Memory B cell (primary cell): ENCODE measurements around the gene DICER1.

Experiments used
- ATAC-seq: fragments of 150-1000 bp; cut with Tn5 transposase; 2 replicates; pipeline ENCODE4 v1.10.0; 2021; ENCODE audit warnings: low read depth, mild to moderate bottlenecking, moderate library complexity
- DNase-seq, 2 donors: peaks; one replicate each; pipeline ENCODE4 v3.0.0; 2022; ENCODE audit warnings: low spot score in 2 of 2
- H3K27ac Mint-ChIP-seq: one replicate; pipeline ENCODE4 v1.8.0; 2022; ENCODE audit warnings: mild to moderate bottlenecking, moderate library complexity, mixed read lengths
- H3K27me3 Mint-ChIP-seq: one replicate; pipeline ENCODE4 v1.8.0; 2022; ENCODE audit warnings: mixed read lengths
- H3K36me3 Mint-ChIP-seq: one replicate; pipeline ENCODE4 v1.8.0; 2022; ENCODE audit warnings: mild to moderate bottlenecking, mixed read lengths
- H3K4me1 Mint-ChIP-seq: one replicate; pipeline ENCODE4 v1.8.0; 2022; ENCODE audit warnings: mixed read lengths
- H3K4me3 Mint-ChIP-seq: one replicate; pipeline ENCODE4 v1.8.0; 2022; ENCODE audit warnings: mild to moderate bottlenecking, moderate library complexity, mixed read lengths
- H3K9me3 Mint-ChIP-seq: one replicate; pipeline ENCODE4 v1.8.0; 2022; ENCODE audit warnings: mixed read lengths

DICER1 gene

GRCh38 chr14:95054346-95055280 lies 102.7 kb downstream of the DICER1 start:
- no peaks in the 10 kb centered on the region for H3K36me3 Mint-ChIP-seq
- H3K27ac Mint-ChIP-seq: no peak overlapping the region
- no peak for DNase-seq
- peaks cover 5% of the 10 kb centered on the region for H3K9me3 Mint-ChIP-seq
- H3K4me1 Mint-ChIP-seq: no peaks in the 10 kb centered on the region
- no peak for ATAC-seq
- peaks cover 5% of the 10 kb centered on the region for H3K27me3 Mint-ChIP-seq
- H3K4me3 Mint-ChIP-seq: no peak overlapping the region

DNA sequence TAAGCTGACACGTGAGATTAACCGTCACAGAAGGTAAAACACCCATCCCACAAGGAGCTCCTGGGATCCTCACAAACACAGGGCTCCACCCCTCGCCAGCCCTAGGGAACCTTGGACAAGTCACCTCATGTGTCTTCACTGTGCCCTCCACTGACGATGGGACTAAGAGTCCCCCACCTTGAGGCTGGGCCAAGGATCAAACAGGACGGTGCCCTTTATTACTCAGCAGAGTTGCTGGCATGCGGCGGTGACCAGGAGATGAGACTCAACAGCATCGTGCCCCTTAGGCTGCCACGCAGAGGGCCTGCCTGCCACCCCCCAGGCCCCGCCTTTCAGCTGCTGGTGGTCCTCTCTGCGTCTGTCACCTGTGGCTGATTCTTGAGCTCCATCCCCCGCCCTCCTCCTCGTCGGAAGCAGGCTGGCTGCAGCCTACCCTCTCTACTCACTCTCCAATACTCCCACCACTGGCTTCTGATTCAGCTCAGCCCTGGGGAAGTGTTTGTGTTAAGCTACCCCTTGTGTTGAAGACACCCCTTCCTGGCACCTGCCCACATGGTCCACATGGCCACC lies 105.2 kb downstream of the DICER1 start:
- Mint-ChIP-seq H3K27me3 (peaks cover 15% of the 10 kb centered on the region), H3K4me3 (no peak overlapping the region), H3K27ac (no peak overlapping the region), H3K4me1 (no peaks in the 10 kb centered on the region), H3K9me3 (peaks cover 5% of the 10 kb centered on the region), H3K36me3 (no peaks in the 10 kb centered on the region)
- ATAC-seq (no peak), DNase-seq (no peak)

GRCh38 chr14:95049952-95050351 lies 107.4 kb downstream of the DICER1 start:
- H3K4me1 Mint-ChIP-seq: no peaks in the 10 kb centered on the region
- H3K27ac Mint-ChIP-seq: no peak overlapping the region
- no peak for DNase-seq
- no peaks in the 10 kb centered on the region for H3K36me3 Mint-ChIP-seq
- H3K27me3 Mint-ChIP-seq: peaks cover 15% of the 10 kb centered on the region
- H3K9me3 Mint-ChIP-seq: peaks cover 5% of the 10 kb centered on the region
- no peak for ATAC-seq
- H3K4me3 Mint-ChIP-seq: no peak overlapping the region

DNA sequence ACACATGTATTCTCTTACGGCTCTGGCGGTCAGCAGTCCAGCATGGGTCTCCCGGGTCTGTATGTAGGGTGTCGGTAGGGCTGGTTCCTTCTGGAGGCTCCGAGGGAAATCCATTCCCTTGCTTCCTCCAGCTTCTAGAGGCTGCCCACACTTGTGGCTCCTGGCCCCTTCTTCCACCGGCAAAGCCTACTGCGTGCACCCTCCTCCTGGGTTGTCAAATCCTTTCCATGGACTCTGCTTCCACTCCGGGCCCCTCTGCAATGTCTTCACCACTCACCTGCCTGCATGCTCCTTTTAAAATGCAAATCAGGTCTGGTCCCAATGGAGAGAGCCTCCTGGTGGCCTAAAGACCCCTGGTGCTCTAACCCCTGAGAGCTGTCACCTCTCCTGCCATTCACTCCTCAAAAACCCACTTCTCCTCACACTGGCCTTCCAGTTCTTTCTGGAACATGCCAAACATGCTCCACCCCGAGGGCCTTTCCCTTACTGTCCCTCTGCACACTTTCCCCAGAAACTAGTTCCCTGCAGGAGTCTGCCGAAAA lies 108.5 kb downstream of the DICER1 start:
- H3K27me3 Mint-ChIP-seq: peaks cover 15% of the 10 kb centered on the region
- DNase-seq: no peak
- no peak overlapping the region for H3K27ac Mint-ChIP-seq
- H3K9me3 Mint-ChIP-seq: peaks cover 5% of the 10 kb centered on the region
- no peaks in the 10 kb centered on the region for H3K4me1 Mint-ChIP-seq
- ATAC-seq: no peak
- no peak overlapping the region for H3K4me3 Mint-ChIP-seq
- no peaks in the 10 kb centered on the region for H3K36me3 Mint-ChIP-seq

- H3K36me3 Mint-ChIP-seq: no peaks in the 10 kb centered on the region
- DNase-seq: no peak
- peaks cover 5% of the 10 kb centered on the region for H3K9me3 Mint-ChIP-seq
- ATAC-seq: no peak
- peaks cover 15% of the 10 kb centered on the region for H3K27me3 Mint-ChIP-seq
- no peak overlapping the region for H3K27ac Mint-ChIP-seq
- H3K4me1 Mint-ChIP-seq: no peaks in the 10 kb centered on the region
- H3K4me3 Mint-ChIP-seq: no peak overlapping the region
These were observed 109.6 kb downstream of the DICER1 start for GRCh38 chr14:95047754-95048153.

GRCh38 chr14:95046711-95047681 lies 110.3 kb downstream of the DICER1 start:
- Mint-ChIP-seq H3K9me3 (peaks cover 5% of the 10 kb centered on the region), H3K4me1 (no peaks in the 10 kb centered on the region), H3K27ac (no peak overlapping the region), H3K4me3 (no peak overlapping the region), H3K36me3 (no peaks in the 10 kb centered on the region), H3K27me3 (peaks cover 18% of the 10 kb centered on the region)
- DNase-seq: no peak
- ATAC-seq: no peak

DNA sequence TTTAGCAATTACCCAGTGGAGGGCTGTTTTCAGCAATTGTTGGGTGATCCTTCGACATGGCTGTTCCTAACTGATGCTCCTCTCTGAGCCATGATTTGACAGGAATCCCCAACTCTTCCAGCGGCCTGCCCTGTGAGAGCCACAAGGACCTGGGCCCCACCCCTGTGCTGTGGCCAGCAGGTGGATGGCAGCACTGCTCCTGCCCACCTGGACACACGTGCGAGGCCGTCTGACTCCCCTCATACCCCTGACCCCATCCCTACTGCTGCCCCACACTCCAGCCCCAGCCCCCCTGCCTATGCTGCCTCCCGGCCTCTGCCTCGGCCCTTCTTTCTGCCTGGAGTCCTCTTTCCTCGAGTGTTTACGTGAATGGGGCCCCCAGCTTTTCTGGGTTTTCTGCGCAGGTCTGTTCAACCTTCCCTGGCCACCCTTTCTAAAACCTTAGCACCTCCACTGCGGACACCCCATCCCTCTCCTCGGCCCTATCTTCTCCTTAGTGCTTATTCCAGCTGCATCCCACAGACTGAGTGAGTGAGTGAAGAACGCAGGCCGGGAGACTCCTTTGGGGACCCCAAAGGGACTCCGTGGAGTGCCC lies 111.4 kb downstream of the DICER1 start:
- peaks cover 22% of the 10 kb centered on the region for H3K27me3 Mint-ChIP-seq
- H3K4me1 Mint-ChIP-seq: no peaks in the 10 kb centered on the region
- no peak overlapping the region for H3K4me3 Mint-ChIP-seq
- DNase-seq: no peak
- no peak overlapping the region for H3K27ac Mint-ChIP-seq
- H3K9me3 Mint-ChIP-seq: peaks cover 5% of the 10 kb centered on the region
- H3K36me3 Mint-ChIP-seq: no peaks in the 10 kb centered on the region
- ATAC-seq: no peak

- Mint-ChIP-seq H3K27ac (no peak overlapping the region), H3K27me3 (peaks cover 25% of the 10 kb centered on the region), H3K9me3 (peaks cover 5% of the 10 kb centered on the region), H3K4me3 (no peak overlapping the region), H3K4me1 (no peaks in the 10 kb centered on the region), H3K36me3 (no peaks in the 10 kb centered on the region)
- no peak for DNase-seq
- no peak for ATAC-seq
These were observed 112.1 kb downstream of the DICER1 start for GRCh38 chr14:95045106-95045701.

DNA sequence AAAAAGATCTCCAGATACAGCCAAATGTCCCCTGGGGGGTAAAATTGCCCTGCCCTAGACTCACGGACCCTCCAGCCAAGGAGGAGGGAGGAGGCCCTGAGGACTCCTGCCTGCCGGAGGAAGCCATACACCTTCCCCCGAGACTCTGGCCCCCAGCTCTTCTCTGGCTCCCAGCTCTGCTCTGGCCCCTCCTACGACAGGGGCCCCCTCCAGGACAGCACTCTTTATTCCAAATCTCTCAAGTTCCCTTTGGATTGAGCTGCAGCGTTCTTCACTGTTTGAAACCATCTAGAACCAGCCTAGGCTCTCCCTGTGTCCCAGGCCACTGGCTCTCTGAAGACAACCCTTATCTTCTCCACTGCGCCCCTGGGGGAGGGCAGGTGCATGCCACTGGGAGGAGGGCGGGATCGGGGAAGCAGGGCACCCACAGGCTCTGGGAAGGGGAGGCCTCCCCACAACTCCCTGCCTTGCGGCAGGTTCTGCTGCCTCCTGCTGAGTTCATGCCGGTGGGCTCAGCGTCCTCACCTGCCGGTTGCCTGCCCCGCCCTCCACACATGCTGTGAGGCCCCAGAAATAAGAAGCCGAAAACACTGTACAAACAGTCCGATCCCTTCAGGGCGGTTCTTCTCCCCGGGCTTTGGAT lies 112.7 kb downstream of the DICER1 start:
- Mint-ChIP-seq H3K4me3 (no peak overlapping the region), H3K4me1 (no peaks in the 10 kb centered on the region), H3K36me3 (no peaks in the 10 kb centered on the region), H3K27me3 (peaks cover 22% of the 10 kb centered on the region), H3K9me3 (no peaks in the 10 kb centered on the region), H3K27ac (no peak overlapping the region)
- ATAC-seq (no peak), DNase-seq (no peak)

DNA sequence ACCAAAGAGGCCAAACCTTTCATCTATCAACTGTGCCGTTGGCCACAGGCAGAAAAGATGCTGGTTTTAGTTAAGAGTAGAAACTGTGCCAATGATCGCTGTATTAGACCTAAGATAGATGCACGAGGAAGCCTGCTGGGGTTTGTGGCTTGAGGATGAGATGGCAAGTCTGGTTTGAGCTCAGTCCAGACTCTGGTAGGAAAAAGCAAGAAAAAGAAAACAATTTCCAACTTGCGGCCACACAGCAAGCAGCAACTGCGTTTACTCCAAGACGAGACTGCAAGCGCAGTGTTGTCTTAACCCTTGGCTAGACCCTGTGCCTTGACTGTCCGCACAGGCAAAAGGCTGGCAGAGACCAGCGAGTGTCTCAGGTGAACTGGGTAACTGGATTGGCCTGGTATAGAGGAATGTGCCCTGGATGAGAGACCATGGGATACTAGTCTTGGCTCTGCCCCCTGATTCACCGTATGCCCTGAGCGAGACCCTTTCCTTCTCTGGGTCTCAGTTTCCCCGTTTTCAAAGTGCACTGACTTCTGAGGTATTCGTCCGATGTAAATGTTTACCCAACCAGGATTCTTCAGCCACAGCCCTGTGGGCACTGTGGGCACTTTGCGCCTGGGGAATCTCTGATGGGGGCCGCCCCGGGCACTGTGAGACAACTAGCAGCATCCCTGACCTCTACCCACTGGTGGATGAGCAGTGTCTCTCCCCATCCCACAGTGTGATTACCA lies 113.4 kb downstream of the DICER1 start:
- Mint-ChIP-seq H3K4me3 (no peak overlapping the region), H3K9me3 (no peaks in the 10 kb centered on the region), H3K27me3 (peaks cover 20% of the 10 kb centered on the region), H3K27ac (no peak overlapping the region), H3K4me1 (no peaks in the 10 kb centered on the region), H3K36me3 (no peaks in the 10 kb centered on the region)
- no peak for DNase-seq
- no peak for ATAC-seq

GRCh38 chr14:95043314-95043713 lies 114.0 kb downstream of the DICER1 start:
- ATAC-seq (no peak), DNase-seq (no peak)
- no peak overlapping the region for H3K4me3 Mint-ChIP-seq
- peaks cover 17% of the 10 kb centered on the region for H3K27me3 Mint-ChIP-seq
- H3K4me1 Mint-ChIP-seq: no peaks in the 10 kb centered on the region
- H3K27ac Mint-ChIP-seq: no peak overlapping the region
- no peaks in the 10 kb centered on the region for H3K36me3 Mint-ChIP-seq
- H3K9me3 Mint-ChIP-seq: no peaks in the 10 kb centered on the region

- ATAC-seq: no peak
- H3K27ac Mint-ChIP-seq: no peak overlapping the region
- H3K27me3 Mint-ChIP-seq: peaks cover 15% of the 10 kb centered on the region
- no peaks in the 10 kb centered on the region for H3K4me1 Mint-ChIP-seq
- no peaks in the 10 kb centered on the region for H3K9me3 Mint-ChIP-seq
- no peak overlapping the region for H3K4me3 Mint-ChIP-seq
- DNase-seq: no peak
- no peaks in the 10 kb centered on the region for H3K36me3 Mint-ChIP-seq
These were observed 115.8 kb downstream of the DICER1 start for GRCh38 chr14:95041477-95042020.
